ENCODE results near the gene MICAL2.

The MICAL2 gene

DNA sequence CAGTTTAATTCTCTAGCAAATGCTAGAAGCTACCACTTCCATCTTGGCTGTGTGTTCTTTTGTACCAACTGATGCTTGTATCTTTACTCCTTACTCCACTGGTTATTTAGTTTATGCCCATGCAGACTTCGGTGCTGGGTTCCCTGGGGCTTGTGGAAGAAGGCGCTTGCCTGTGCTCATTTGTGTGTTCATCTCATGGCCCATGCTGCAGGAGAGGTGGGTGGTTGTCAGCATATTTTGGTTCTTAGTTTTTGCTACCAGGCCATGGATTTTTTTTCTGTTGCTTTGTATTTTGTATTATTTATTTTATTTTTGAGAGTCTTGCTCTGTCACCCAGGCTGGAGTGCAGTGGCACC is 22.4 kb downstream of the MICAL2 start:
- in situ Hi-C loops (cut with MboI; ENCODE audit: low pct_unique_long_range_greater_than_20kb, low sequenced_read_pairs, unreplicated experiment): no loop called here
- DNase-seq (ENCODE audit: low spot score): no peak
- no peak for TF ChIP-seq CTCF (IDR thresholded peaks at IDR 0.05; ENCODE audit: extremely low read depth, insufficient read depth, missing control alignments)

DNA sequence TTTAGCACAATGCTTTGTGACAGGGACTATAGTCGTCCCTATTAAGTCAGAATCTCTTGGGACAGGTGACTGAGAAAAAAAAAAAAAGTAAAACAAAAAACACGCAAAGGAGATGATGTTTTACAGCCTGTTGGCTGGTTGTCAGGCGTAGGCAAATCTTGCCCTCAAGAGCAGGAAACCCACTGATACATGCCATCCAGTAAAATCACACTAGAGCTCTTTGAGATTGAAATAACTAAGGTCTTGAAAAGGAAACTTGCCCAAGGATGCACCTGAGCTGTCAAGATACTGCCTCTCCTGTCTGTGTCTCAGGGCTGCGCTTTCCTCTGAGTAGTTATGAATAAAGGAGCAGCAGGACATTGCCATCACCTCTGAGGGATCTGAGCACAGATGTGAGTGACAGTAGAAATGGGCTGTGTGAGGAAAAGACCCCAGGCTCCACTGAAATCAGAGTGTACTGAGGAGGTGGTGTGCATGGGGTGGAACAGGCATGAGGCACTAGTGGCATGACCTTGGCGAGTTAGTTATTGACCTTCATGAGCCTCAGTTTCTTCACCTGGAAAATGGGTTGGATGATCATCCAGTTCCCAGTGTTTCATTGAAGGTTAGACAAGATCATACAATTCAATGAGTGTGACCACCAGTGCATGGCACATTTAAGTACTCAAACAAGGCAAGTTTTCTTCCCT is 23.3 kb downstream of the MICAL2 start:
- in situ Hi-C loops (cut with MboI; ENCODE audit: low pct_unique_long_range_greater_than_20kb, low sequenced_read_pairs, unreplicated experiment): no loop called here
- TF ChIP-seq CTCF (IDR thresholded peaks at IDR 0.05; ENCODE audit: extremely low read depth, insufficient read depth, missing control alignments): no peak
- DNase-seq (ENCODE audit: low spot score): no peak

GRCh38 chr11:12134236-12134585 is 23.8 kb downstream of the MICAL2 start:
- no peak for TF ChIP-seq CTCF (IDR thresholded peaks at IDR 0.05; ENCODE audit: extremely low read depth, insufficient read depth, missing control alignments)
- no peak for DNase-seq (ENCODE audit: low spot score)
- in situ Hi-C loops (cut with MboI; ENCODE audit: low pct_unique_long_range_greater_than_20kb, low sequenced_read_pairs, unreplicated experiment): no loop called here

- no peak for DNase-seq (ENCODE audit: low spot score)
- in situ Hi-C loops (cut with MboI; ENCODE audit: low pct_unique_long_range_greater_than_20kb, low sequenced_read_pairs, unreplicated experiment): no loop called here
- TF ChIP-seq CTCF (IDR thresholded peaks at IDR 0.05; ENCODE audit: extremely low read depth, insufficient read depth, missing control alignments): no peak
These were observed 24.8 kb downstream of the MICAL2 start for GRCh38 chr11:12135185-12135584.

- in situ Hi-C loops (cut with MboI; ENCODE audit: low pct_unique_long_range_greater_than_20kb, low sequenced_read_pairs, unreplicated experiment): no loop called here
- no peak for TF ChIP-seq CTCF (IDR thresholded peaks at IDR 0.05; ENCODE audit: extremely low read depth, insufficient read depth, missing control alignments)
- peak; percentile 24 for DNase-seq (ENCODE audit: low spot score)
These were observed 26.8 kb downstream of the MICAL2 start for GRCh38 chr11:12137005-12137690.

GRCh38 chr11:12137938-12138731 is 27.7 kb downstream of the MICAL2 start:
- peak; percentile 23 for DNase-seq (ENCODE audit: low spot score)

More at GRCh38 chr11:12137938-12138731, 27.7 kb downstream of the MICAL2 start:
- no peak for TF ChIP-seq CTCF (IDR thresholded peaks at IDR 0.05; ENCODE audit: extremely low read depth, insufficient read depth, missing control alignments)
- in situ Hi-C loops (cut with MboI; ENCODE audit: low pct_unique_long_range_greater_than_20kb, low sequenced_read_pairs, unreplicated experiment): no loop called here

All from GM13977 (cell line).